ENCODE data around the gene RRP8.

The RRP8 gene

GRCh38 chr11:6646918-6647679 is 43.7 kb upstream of the RRP8 start:
- no peak for TF ChIP-seq CTCF (IDR thresholded peaks at IDR 0.05; ENCODE audit: insufficient read depth, missing control alignments)
- FAIRE-seq (no peak), DNase-seq (ENCODE audit: insufficient read length, low spot score) (no peak)

- no peak for TF ChIP-seq CTCF (IDR thresholded peaks at IDR 0.05; ENCODE audit: insufficient read depth, missing control alignments)
- FAIRE-seq (no peak), DNase-seq (ENCODE audit: insufficient read length, low spot score) (no peak)
Measured at GRCh38 chr11:6646576-6646917, 43.1 kb upstream of the RRP8 start.

GRCh38 chr11:6646071-6646470 is 42.7 kb upstream of the RRP8 start:
- FAIRE-seq, result no peak
- DNase-seq (ENCODE audit: insufficient read length, low spot score), result no peak
- TF ChIP-seq CTCF (IDR thresholded peaks at IDR 0.05; ENCODE audit: insufficient read depth, missing control alignments), result no peak

- DNase-seq (ENCODE audit: insufficient read length, low spot score) (no peak), FAIRE-seq (no peak)
- TF ChIP-seq CTCF (IDR thresholded peaks at IDR 0.05; ENCODE audit: insufficient read depth, missing control alignments), result no peak
Measured at GRCh38 chr11:6642957-6643356, 39.5 kb upstream of the RRP8 start.

- no peak for DNase-seq (ENCODE audit: insufficient read length, low spot score)
- TF ChIP-seq CTCF (IDR thresholded peaks at IDR 0.05; ENCODE audit: insufficient read depth, missing control alignments), result no peak
- FAIRE-seq, result no peak
Measured at GRCh38 chr11:6640985-6641701, 37.7 kb upstream of the RRP8 start.

- FAIRE-seq (no peak), DNase-seq (ENCODE audit: insufficient read length, low spot score) (no peak)
- TF ChIP-seq CTCF (IDR thresholded peaks at IDR 0.05; ENCODE audit: insufficient read depth, missing control alignments), result no peak
Measured at GRCh38 chr11:6640036-6640984, 36.9 kb upstream of the RRP8 start.
